Measurements from ENCODE around the gene OPN3.

GRCh38 chr1:241638909-241639622 lies 1.1 kb downstream of the OPN3 start:
- no peak for TF ChIP-seq SOX6 (IDR thresholded peaks at IDR 0.05)
- TF ChIP-seq ARNT (IDR thresholded peaks at IDR 0.05): no peak
- no peak for TF ChIP-seq THAP7 (CRISPR knock-in tag; IDR thresholded peaks at IDR 0.05)
- TF ChIP-seq ESRRA (IDR thresholded peaks at IDR 0.05; ENCODE audit: borderline replicate concordance, low read depth): no peak
- TF ChIP-seq SAFB2 (IDR thresholded peaks at IDR 0.05; ENCODE audit: borderline replicate concordance, low read depth, low read length, severe bottlenecking): no peak
- TF ChIP-seq POLR2AphosphoS5 (IDR thresholded peaks at IDR 0.05; ENCODE audit: control insufficient read depth, insufficient read depth, low read depth, low read length): no peak
- TF ChIP-seq STAG1 (CRISPR knock-in tag; IDR thresholded peaks at IDR 0.05; ENCODE audit: borderline replicate concordance): no peak
- no peak for TF ChIP-seq E2F1 (CRISPR knock-in tag; IDR thresholded peaks at IDR 0.05)
